Measurements from ENCODE around the gene PLEKHA1.

DNA sequence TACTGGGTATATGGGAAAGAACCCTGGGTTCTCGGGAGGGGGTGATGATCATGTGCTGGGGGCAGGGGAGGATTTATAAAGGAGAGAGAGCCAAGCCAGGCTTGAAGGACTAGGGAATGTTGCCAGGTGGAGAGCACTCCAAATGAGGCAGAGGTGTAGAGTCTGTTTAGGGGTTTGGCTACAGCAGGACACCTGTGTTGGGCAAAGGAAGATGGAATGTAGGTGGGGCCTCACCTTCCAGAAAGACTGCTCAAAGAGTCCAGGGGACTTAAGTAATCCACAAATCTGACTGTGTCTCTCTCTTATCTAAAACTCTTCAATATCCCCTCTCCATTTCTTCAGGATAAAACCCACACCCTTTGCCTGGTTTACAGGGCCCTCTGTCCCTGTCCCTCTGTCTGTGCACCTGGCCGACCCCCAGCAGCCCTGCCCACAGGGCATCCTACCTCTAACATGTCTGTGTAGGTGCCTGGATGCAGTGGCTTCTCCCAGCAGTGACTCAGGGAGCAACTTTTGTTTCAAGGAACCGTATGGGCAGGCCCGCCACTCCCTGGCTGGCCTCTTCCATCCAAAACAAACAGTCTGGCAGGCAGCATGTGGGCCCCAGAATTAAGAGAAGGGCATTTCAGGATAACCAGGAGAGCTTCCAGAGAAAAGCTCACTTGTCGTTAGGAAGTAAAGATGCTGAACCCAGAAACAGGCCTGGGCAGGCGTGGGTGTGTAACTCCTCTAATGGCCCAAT, 10.6 kb upstream of the PLEKHA1 start:
- TF ChIP-seq POLR2A (IDR thresholded peaks at IDR 0.05; ENCODE audit: extremely low read depth, insufficient read length) (no peak), CTCF (IDR thresholded peaks at IDR 0.05; ENCODE audit: low read depth, low read length) (no peak)

All from NB4 (cell line).